NB4 (cell line): Measurements from ENCODE around the gene TRDN.
"Not testable (repeated sequence)": the region's sequence is repeated elsewhere in the genome, so short reads cannot be mapped to it uniquely, and the experiment has no call there.

Experiments used
- DNase-seq: peaks from one replicate; pipeline ENCODE4 v3.0.0; 2010; ENCODE audit warnings: low read depth
- H3K4me3 ChIP-seq: one replicate; pipeline ENCODE4 v1.5.1; 2011; ENCODE audit warnings: mild to moderate bottlenecking, low read depth, low read length, moderate library complexity
- CTCF ChIP-seq: IDR thresholded peaks from one replicate; pipeline ENCODE4 v1.5.1; 2012; ENCODE audit warnings: low read depth, low read length
- MAX ChIP-seq: IDR thresholded peaks from 2 replicates; pipeline ENCODE4 v1.6.1; 2011; ENCODE audit warnings: low read depth, low read length
- MYC ChIP-seq: IDR thresholded peaks from 2 replicates; pipeline ENCODE4 v1.6.1; 2011; ENCODE audit warnings: low read depth, low read length
- POLR2A ChIP-seq: IDR thresholded peaks from 2 replicates; pipeline ENCODE4 v1.6.1; 2011; ENCODE audit warnings: mild to moderate bottlenecking; ENCODE audit not compliant: insufficient read length; ENCODE audit errors: extremely low read depth

Gene TRDN

GRCh38 chr6:123569575-123569974 lies 67.2 kb downstream of the TRDN start:
- DNase-seq = no peak
- no peak overlapping the region for H3K4me3 ChIP-seq
- TF ChIP-seq POLR2A (no peak), MYC (no peak)

- H3K4me3 ChIP-seq = no peak overlapping the region
- no peak for DNase-seq
- TF ChIP-seq MAX (no peak), MYC (no peak), CTCF (no peak), POLR2A (no peak)
Observed at GRCh38 chr6:123565529-123565928, 71.2 kb downstream of the TRDN start.

GRCh38 chr6:123564361-123564760 lies 72.4 kb downstream of the TRDN start:
- DNase-seq = no peak
- H3K4me3 ChIP-seq = no peak overlapping the region
- TF ChIP-seq MAX = no peak
- no peak for TF ChIP-seq POLR2A
- TF ChIP-seq CTCF = no peak
- no peak for TF ChIP-seq MYC

- no peak for DNase-seq
- no peak for TF ChIP-seq CTCF
- TF ChIP-seq MAX = no peak
Observed at GRCh38 chr6:123562677-123563076, 74.1 kb downstream of the TRDN start.

GRCh38 chr6:123562264-123562663 lies 74.5 kb downstream of the TRDN start:
- H3K4me3 ChIP-seq = no peak overlapping the region
- DNase-seq = no peak
- no peak for TF ChIP-seq MYC
- no peak for TF ChIP-seq CTCF

More at GRCh38 chr6:123562677-123563076, 74.1 kb downstream of the TRDN start:
- H3K4me3 ChIP-seq = no peak overlapping the region

- not testable (repeated sequence) for DNase-seq
Observed at GRCh38 chr6:123559816-123560215, 76.9 kb downstream of the TRDN start.

GRCh38 chr6:123557474-123557873 lies 79.3 kb downstream of the TRDN start:
- DNase-seq, H3K4me3 ChIP-seq: not testable (repeated sequence)

More at GRCh38 chr6:123559816-123560215, 76.9 kb downstream of the TRDN start:
- not testable (repeated sequence) for H3K4me3 ChIP-seq
